AG09319 (cell line): ENCODE results near the gene SREBF2.

Source experiments
- DNase-seq: peaks from one replicate; pipeline ENCODE4 v3.0.0-alpha.2; 2010; ENCODE audit warnings: low read depth; ENCODE audit errors: extremely low read depth
- TF ChIP-seq, protein P1 (sequence below): IDR thresholded peaks from 2 replicates; pipeline ENCODE4 v1.5.1; 2011; ENCODE audit warnings: low read depth, mild to moderate bottlenecking, inconsistent platforms, low read length, moderate library complexity

The SREBF2 gene

DNA sequence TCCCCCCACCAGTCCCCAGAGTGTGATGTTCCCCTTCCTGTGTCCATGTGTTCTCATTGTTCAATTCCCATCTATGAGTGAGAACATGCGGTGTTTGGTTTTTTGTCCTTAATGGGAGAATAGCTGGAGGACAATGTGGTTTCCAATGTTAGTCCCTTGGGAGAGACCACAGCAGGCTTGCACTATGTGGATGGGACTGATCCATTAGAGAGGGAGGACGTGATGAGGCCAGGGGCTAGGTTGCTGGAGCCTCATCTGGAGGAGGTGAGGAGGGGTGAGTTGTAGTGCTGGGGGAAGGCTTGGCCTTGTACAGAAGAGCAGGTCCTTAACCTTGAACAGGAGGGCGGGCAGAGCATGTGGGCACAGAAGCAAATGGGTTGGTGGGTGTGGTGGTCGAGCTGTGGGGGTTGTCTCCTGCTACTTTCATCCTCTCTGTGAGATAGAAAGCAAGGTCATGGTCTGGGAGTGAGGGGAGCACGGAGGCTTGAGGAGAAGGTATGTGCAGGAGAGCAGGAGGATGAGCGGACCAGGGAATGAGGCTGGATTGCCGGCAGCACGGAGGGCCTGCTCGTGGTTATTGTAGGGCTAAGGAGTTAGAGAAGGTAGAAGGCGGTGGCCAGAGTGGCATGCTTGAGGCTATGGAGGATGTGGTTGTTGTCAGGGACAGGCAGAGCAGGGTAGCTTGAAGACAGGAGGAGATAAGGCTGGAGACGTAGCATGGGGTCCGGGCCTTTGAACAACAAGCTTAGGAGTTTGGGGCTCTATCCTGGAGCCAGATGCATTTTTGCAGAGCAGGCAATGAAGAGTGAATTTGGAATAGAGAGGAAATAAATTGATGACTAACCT lies 11.2 kb upstream of the SREBF2 start:
- TF ChIP-seq, protein P1, sequence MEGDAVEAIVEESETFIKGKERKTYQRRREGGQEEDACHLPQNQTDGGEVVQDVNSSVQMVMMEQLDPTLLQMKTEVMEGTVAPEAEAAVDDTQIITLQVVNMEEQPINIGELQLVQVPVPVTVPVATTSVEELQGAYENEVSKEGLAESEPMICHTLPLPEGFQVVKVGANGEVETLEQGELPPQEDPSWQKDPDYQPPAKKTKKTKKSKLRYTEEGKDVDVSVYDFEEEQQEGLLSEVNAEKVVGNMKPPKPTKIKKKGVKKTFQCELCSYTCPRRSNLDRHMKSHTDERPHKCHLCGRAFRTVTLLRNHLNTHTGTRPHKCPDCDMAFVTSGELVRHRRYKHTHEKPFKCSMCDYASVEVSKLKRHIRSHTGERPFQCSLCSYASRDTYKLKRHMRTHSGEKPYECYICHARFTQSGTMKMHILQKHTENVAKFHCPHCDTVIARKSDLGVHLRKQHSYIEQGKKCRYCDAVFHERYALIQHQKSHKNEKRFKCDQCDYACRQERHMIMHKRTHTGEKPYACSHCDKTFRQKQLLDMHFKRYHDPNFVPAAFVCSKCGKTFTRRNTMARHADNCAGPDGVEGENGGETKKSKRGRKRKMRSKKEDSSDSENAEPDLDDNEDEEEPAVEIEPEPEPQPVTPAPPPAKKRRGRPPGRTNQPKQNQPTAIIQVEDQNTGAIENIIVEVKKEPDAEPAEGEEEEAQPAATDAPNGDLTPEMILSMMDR = no peak
- no peak for DNase-seq

DNA sequence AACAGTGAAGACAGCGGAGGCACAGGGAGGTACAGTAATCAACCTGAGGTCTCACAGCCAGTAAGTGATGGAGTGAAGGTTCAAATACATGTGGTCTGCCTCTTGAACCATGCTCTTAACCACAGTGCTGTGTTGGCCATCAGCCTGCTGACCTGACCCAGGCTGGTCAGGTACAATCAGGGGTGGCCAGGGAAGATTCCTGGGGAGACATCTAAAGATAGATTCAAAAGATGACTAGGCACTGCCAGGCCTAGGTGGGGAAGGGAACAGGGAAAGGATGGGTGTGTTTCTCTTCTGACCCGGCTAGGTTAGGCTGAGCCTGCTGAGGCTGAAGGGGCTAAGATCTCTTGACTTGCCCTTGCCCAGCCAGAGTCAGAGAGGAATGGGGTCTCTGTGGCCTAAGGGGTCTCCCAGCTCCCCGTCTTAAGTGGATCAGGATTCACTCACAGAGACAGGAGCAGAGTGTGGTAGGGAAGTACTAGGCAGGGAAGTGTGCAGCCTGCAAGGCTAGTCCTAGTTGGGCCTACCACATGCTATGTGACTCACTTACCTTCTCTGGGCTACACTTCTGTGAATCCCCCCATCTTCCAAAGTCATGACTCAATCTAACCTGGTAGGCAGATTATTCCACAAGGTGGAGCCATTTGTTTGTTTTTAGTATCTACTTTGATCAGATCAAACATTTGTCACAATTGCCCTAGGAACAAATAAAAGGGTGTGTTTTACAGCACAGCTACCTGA lies 10.4 kb upstream of the SREBF2 start:
- TF ChIP-seq, protein P1 = peak; percentile 36
- no peak for DNase-seq

DNA sequence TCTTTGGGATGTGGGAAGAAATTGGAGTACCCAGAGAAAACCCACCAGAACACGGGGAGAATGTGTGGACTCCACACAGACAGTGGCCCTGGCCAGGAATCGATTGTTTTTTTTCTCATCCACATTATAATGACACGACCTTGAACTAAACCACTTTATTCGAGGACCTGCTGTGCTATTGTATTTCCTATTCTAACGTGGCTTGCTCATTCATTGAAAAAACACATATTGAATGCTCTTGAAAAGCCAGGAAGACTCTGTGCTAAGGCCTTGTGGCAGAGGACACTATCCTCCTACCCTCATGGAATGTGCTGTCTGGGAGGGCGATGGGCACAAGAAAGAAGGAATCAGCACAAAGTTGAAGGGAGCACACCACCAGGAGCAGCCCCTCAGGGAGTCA lies 9.1 kb upstream of the SREBF2 start:
- DNase-seq = no peak
- TF ChIP-seq, protein P1 = no peak

DNA sequence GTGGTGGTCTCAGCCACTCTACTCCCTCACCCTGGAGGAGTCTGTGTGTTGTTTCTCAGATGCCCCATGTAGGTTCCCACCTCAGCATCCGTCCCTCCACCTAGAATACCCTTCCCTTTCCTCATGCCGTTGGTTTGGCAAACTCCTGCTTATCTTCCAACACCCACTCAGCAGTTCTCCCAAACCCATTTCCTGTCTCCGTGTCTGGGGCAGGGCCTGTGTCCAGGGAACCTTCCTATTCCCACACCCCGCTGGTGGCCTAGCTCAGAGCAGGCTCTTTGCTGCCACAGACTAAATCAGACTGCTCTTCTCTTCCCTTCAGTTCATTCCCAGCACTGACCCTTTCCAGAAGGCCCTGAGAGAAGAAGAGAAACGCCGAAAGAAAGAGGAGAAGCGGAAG lies 7.5 kb upstream of the SREBF2 start:
- no peak for DNase-seq
- TF ChIP-seq, protein P1 = no peak

DNA sequence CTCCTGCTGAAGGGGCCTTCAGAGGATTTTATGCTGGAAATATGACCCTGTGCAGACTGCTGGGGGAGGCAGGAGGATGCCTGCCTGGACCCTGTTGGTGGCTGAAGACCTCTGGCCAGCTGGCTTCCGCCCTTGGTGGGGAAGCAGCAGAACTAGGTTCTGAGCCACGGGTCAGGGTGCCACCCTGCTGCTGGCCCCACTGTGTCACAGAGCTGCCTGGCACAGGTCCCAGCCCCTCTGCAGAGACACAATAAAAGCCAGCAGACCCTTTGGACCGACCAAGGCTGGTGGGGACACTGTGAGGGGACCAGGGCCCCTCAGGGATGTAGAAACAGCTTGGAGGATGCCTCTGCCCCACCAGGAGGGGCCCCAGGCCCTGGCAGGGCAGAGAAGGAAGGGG lies 6.9 kb upstream of the SREBF2 start:
- DNase-seq = no peak
- TF ChIP-seq, protein P1 = no peak

DNA sequence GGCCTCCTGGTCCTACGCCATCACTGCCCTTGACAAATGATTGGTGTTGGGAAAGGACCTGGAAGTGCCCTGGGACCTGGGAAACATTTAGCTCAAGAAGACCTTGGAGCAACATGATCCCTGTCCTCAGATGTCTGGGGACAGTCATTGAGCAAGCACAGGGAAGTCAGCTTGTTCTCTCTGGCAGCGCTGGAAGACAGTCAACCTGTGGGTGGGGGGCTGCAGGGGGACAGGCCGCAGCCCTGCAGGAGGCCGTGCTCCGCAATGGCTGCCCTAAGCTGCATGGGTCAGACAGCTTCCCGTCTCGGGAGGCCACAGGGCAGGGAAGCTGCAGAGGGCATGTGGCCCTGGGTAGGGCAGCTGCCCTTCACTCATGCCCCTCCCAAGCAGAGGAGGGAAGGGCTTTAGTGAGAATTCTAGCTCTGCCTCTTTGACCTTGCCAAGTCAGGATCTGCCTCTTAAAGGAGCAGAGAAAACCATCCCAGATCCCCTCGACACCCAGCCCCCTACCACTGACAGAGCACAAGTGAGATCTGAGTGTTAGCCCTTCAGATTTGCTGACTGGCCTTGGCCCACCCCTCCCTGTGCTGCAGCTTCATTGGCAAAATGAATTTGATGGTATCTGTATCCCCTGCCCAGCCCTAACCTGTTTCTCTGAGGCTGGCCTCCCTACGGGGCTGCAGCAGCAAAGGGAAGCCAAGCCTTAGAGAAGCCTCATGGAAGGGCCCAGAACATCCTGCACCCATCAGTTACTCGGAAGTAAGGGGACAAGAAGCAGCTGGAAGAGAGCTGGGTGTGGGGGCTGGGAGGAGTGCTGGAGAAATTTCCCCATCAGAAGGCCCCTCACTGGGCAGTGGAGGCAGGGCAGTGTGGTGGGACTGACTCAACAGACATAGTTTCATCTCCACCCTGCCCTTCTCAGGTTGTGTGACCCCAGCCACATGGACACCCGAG lies 6.2 kb upstream of the SREBF2 start:
- no peak for DNase-seq
- TF ChIP-seq, protein P1 = no peak
